Hepatocyte (in vitro differentiated cells): ENCODE measurements around the gene ZSCAN23.

ENCODE experiments used
- EZH2phosphoT487 ChIP-seq: fragments of 200-600 bp; sonication (generic); IDR thresholded peaks from one replicate; pipeline ENCODE4 v1.6.1; 2018; ENCODE audit warnings: antibody characterized with exemption, mild to moderate bottlenecking, low read depth, moderate library complexity; ENCODE audit not compliant: unreplicated experiment, severe bottlenecking
- TF ChIP-seq, protein P1 (sequence below): fragments of 200-600 bp; sonication (generic); IDR thresholded peaks from 2 replicates; pipeline ENCODE4 v1.5.1; 2016; ENCODE audit warnings: antibody characterized with exemption, mild to moderate bottlenecking; ENCODE audit not compliant: poor library complexity

DNA sequence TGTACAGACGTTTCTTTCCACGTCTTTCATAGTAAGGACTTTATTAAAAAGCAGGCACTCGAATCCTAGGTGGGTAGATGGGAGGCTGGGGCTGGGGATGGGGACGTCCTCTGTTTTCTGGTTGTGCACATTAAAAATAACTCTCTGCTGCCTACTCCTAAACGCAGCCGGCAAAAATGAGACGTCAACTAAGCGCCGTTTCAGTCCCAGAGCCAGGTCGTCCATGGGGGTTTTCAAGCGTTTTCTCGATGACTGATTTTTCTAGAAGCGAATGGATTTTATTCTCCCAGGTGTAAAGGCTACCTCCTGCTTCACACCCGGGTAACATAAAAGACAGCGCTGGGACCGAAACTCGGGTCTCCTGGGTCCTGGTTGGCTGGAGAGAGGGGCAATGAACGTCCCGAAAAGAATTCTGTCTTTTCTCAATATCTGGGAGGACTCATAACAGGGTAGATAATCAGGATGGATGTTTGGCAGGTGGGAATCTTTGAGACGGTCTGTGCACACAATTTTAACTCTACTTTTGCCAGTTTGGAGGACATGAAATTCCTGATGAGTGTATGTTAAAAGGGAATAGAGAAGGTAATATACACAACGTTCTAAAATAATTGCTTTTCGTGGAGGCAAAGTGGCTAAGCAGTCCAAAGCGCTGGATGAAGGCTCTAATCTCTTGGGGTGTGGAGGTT is 47.1 kb upstream of the ZSCAN23 start:
- TF ChIP-seq, protein P1, sequence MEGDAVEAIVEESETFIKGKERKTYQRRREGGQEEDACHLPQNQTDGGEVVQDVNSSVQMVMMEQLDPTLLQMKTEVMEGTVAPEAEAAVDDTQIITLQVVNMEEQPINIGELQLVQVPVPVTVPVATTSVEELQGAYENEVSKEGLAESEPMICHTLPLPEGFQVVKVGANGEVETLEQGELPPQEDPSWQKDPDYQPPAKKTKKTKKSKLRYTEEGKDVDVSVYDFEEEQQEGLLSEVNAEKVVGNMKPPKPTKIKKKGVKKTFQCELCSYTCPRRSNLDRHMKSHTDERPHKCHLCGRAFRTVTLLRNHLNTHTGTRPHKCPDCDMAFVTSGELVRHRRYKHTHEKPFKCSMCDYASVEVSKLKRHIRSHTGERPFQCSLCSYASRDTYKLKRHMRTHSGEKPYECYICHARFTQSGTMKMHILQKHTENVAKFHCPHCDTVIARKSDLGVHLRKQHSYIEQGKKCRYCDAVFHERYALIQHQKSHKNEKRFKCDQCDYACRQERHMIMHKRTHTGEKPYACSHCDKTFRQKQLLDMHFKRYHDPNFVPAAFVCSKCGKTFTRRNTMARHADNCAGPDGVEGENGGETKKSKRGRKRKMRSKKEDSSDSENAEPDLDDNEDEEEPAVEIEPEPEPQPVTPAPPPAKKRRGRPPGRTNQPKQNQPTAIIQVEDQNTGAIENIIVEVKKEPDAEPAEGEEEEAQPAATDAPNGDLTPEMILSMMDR = no peak
- TF ChIP-seq EZH2phosphoT487 = no peak
